GM18498 (cell line): Measurements from ENCODE around the gene SPAST.
"Not testable (repeated sequence)": the region's sequence is repeated elsewhere in the genome, so short reads cannot be mapped to it uniquely, and the experiment has no call there.

ENCODE experiments used
- ATAC-seq: cut with Tn5 transposase; IDR thresholded peaks from one replicate; pipeline ENCODE4 v1.9.1; 2021; ENCODE audit warnings: mild to moderate bottlenecking, moderate library complexity; ENCODE audit not compliant: unreplicated experiment

The SPAST gene

GRCh38 chr2:32063310-32064020 is at the start of gene SPAST:
Gene SPAST, plus strand, starts transcription at chr2:32063556. Its CDS starts 276 bp downstream, at chr2:32063832.
- ATAC-seq: peak; percentile 97

GRCh38 chr2:32018789-32019482 is 44.4 kb upstream of the SPAST start:
- ATAC-seq: not testable (repeated sequence)

- not testable (repeated sequence) for ATAC-seq
Measured at GRCh38 chr2:32034198-32034887, 29.0 kb upstream of the SPAST start.

GRCh38 chr2:32039447-32040219 is 23.7 kb upstream of the SPAST start, which contains the start of gene DPY30:
Gene DPY30, minus strand, starts transcription at chr2:32039805. Its CDS starts 349 bp downstream, at chr2:32039456.
- peak; percentile 92 for ATAC-seq

- ATAC-seq: no peak
Measured at GRCh38 chr2:32043561-32043960, 19.8 kb upstream of the SPAST start.

GRCh38 chr2:32051836-32052439 is 11.4 kb upstream of the SPAST start:
- no peak for ATAC-seq

GRCh38 chr2:32054583-32054982 is 8.8 kb upstream of the SPAST start:
- ATAC-seq: not testable (repeated sequence)

- ATAC-seq: no peak
Measured at GRCh38 chr2:32058130-32058529, 5.2 kb upstream of the SPAST start.

GRCh38 chr2:32060266-32060665 is 3.1 kb upstream of the SPAST start:
- ATAC-seq: no peak

- ATAC-seq: no peak
Measured at GRCh38 chr2:32061430-32061829, 1.9 kb upstream of the SPAST start.

GRCh38 chr2:32061973-32062861 is 1.1 kb upstream of the SPAST start:
- ATAC-seq: no peak

- ATAC-seq: no peak
Measured at GRCh38 chr2:32064021-32064601, 755 bp downstream of the SPAST start.

GRCh38 chr2:32064713-32065112 is 1.4 kb downstream of the SPAST start:
- no peak for ATAC-seq

- no peak for ATAC-seq
Measured at GRCh38 chr2:32067549-32067948, 4.2 kb downstream of the SPAST start.

- ATAC-seq: no peak
Measured at GRCh38 chr2:32074134-32074506, 10.8 kb downstream of the SPAST start.

- no peak for ATAC-seq
Measured at GRCh38 chr2:32095671-32096070, 32.3 kb downstream of the SPAST start.

GRCh38 chr2:32108111-32108510 is 44.8 kb downstream of the SPAST start:
- no peak for ATAC-seq

- no peak for ATAC-seq
Measured at GRCh38 chr2:32118055-32118454, 54.7 kb downstream of the SPAST start.

GRCh38 chr2:32119161-32119560 is 55.8 kb downstream of the SPAST start:
- no peak for ATAC-seq
